ENCODE data around the gene TAS2R40.

TAS2R40 gene

GRCh38 chr7:143244321-143244720 lies 22.5 kb downstream of the TAS2R40 start:
- H3K4me3 Mint-ChIP-seq = peak overlapping the region in 1 of 2 donors; percentile 35
- H3K4me1 Mint-ChIP-seq (ENCODE audit: low read depth in 2 of 2) = peaks cover 21 to 56% of the 10 kb centered on the region in 2 donors
- H3K27me3 Mint-ChIP-seq = no peaks in the 10 kb centered on the region
- no peak for ATAC-seq (replicated peaks)
- no peak for DNase-seq
- H3K27ac Mint-ChIP-seq = no peak overlapping the region
- no peaks in the 10 kb centered on the region for H3K36me3 Mint-ChIP-seq (ENCODE audit: insufficient read depth)
- peaks cover 1 to 2% of the 10 kb centered on the region in 2 donors for H3K9me3 Mint-ChIP-seq

DNA sequence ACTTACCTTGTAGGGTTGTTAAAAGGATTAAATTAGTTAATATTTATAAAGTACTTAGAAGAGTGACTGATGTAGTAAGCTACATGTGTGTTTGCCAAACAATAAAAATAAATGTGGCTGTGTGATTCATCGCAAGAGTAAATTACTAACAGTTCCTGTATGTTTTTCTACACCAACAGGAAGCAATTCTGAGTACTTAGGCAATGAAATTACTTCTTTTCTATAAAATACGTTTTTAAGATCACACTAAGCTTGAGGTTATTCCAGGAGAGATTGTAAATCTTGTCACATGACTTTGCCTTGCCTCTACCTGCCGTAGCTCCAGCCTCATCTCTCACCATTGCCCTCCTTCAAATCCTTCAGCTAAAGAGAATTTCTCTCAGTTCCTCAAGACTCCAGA lies 23.3 kb downstream of the TAS2R40 start:
- peak overlapping the region; percentile 4 to 30 for H3K4me3 Mint-ChIP-seq
- H3K36me3 Mint-ChIP-seq (ENCODE audit: insufficient read depth) = no peaks in the 10 kb centered on the region
- ATAC-seq (replicated peaks) (no peak), DNase-seq (no peak)
- H3K27me3 Mint-ChIP-seq = no peaks in the 10 kb centered on the region
- H3K9me3 Mint-ChIP-seq = peaks cover 2 to 8% of the 10 kb centered on the region in 2 donors
- H3K4me1 Mint-ChIP-seq (ENCODE audit: low read depth in 2 of 2) = peaks cover 26 to 64% of the 10 kb centered on the region in 2 donors
- peak overlapping the region in 1 of 2 donors; percentile 72 for H3K27ac Mint-ChIP-seq

- H3K27ac Mint-ChIP-seq = no peak overlapping the region
- peaks cover 41 to 70% of the 10 kb centered on the region in 2 donors for H3K4me1 Mint-ChIP-seq (ENCODE audit: low read depth in 2 of 2)
- peaks cover 6% of the 10 kb centered on the region for H3K36me3 Mint-ChIP-seq (ENCODE audit: insufficient read depth)
- no peaks in the 10 kb centered on the region for H3K27me3 Mint-ChIP-seq
- no peak overlapping the region for H3K4me3 Mint-ChIP-seq
- H3K9me3 Mint-ChIP-seq = peaks cover 2 to 10% of the 10 kb centered on the region in 2 donors
- DNase-seq (no peak), ATAC-seq (replicated peaks) (no peak)
These were observed 25.5 kb downstream of the TAS2R40 start for GRCh38 chr7:143247372-143247771.

- Mint-ChIP-seq H3K36me3 (ENCODE audit: insufficient read depth) (peaks cover 6% of the 10 kb centered on the region), H3K27me3 (no peaks in the 10 kb centered on the region), H3K27ac (peak overlapping the region; percentile 44 to 91), H3K4me3 (no peak overlapping the region), H3K9me3 (peaks cover 2 to 18% of the 10 kb centered on the region in 2 donors), H3K4me1 (ENCODE audit: low read depth in 2 of 2) (peaks cover 43 to 69% of the 10 kb centered on the region in 2 donors)
- ATAC-seq (replicated peaks) (no peak), DNase-seq (no peak)
These were observed 27.0 kb downstream of the TAS2R40 start for GRCh38 chr7:143248761-143249354.

DNA sequence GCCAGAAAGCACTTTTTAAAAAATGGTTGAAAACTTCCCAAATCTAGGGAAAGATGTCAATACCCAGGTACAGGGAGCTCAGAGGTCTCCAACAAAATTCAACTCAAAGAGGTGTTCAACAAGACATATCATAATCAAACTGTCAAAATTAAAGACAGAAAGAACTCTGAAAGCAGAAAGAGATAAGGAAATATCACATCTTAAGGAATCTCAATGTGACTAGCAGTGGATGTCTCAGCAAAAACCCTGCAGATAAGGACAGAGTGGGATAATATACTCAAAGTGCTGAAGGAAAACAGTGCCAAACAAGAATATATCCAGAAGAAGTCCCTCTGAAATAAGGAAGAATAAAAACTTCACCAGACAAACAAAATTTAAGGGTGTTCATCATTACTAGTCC lies 28.4 kb downstream of the TAS2R40 start:
- H3K4me1 Mint-ChIP-seq (ENCODE audit: low read depth in 2 of 2) = peaks cover 44 to 61% of the 10 kb centered on the region in 2 donors
- peak overlapping the region; percentile 20 to 33 for H3K4me3 Mint-ChIP-seq
- ATAC-seq (replicated peaks) (no peak), DNase-seq (no peak)
- H3K27ac Mint-ChIP-seq = peak overlapping the region; percentile 79 to 91
- peaks cover 5 to 23% of the 10 kb centered on the region in 2 donors for H3K9me3 Mint-ChIP-seq
- H3K36me3 Mint-ChIP-seq (ENCODE audit: insufficient read depth) = peaks cover 6% of the 10 kb centered on the region
- H3K27me3 Mint-ChIP-seq = no peaks in the 10 kb centered on the region

- H3K4me3 Mint-ChIP-seq = peak overlapping the region; percentile 13 to 33
These were observed 29.0 kb downstream of the TAS2R40 start for GRCh38 chr7:143250822-143251221.

GRCh38 chr7:143252006-143252405 lies 30.2 kb downstream of the TAS2R40 start:
- peak; percentile 42 for ATAC-seq (replicated peaks)
- H3K27me3 Mint-ChIP-seq = no peaks in the 10 kb centered on the region
- H3K4me3 Mint-ChIP-seq = peak overlapping the region; percentile 13 to 33

More at GRCh38 chr7:143250822-143251221, 29.0 kb downstream of the TAS2R40 start:
- no peaks in the 10 kb centered on the region for H3K27me3 Mint-ChIP-seq
- no peak for DNase-seq
- H3K9me3 Mint-ChIP-seq = peaks cover 5 to 23% of the 10 kb centered on the region in 2 donors
- H3K36me3 Mint-ChIP-seq (ENCODE audit: insufficient read depth) = peaks cover 6% of the 10 kb centered on the region
- peak overlapping the region in 1 of 2 donors; percentile 45 for H3K27ac Mint-ChIP-seq
- peak; percentile 82 for ATAC-seq (replicated peaks)
- peaks cover 44 to 61% of the 10 kb centered on the region in 2 donors for H3K4me1 Mint-ChIP-seq (ENCODE audit: low read depth in 2 of 2)

DNA sequence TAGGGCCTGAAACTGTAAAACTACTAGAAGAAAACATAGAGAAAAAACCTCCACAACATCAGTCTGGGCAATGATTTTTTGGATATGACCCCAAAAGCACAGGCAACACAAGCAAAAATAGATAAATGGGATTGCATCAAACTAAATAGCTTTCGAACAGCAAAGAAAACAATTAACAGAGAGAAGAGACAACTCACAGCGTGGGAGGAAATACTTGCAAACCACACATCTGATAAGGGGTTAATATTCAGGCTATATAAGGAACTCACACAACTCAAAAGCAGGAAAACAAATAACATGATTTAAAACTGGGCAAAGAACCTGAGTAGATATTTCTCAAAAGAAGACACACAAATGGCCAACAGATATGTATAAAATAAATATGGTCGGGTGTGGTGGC lies 33.7 kb downstream of the TAS2R40 start:
- Mint-ChIP-seq H3K27ac (peak overlapping the region in 1 of 2 donors; percentile 49), H3K4me3 (peak overlapping the region in 1 of 2 donors; percentile 23), H3K9me3 (peaks cover 3 to 15% of the 10 kb centered on the region in 2 donors), H3K4me1 (ENCODE audit: low read depth in 2 of 2) (peaks cover 36 to 56% of the 10 kb centered on the region in 2 donors), H3K36me3 (ENCODE audit: insufficient read depth) (peaks cover 6% of the 10 kb centered on the region), H3K27me3 (no peaks in the 10 kb centered on the region)
- ATAC-seq (replicated peaks) (no peak), DNase-seq (no peak)

More at GRCh38 chr7:143252006-143252405, 30.2 kb downstream of the TAS2R40 start:
- H3K4me1 Mint-ChIP-seq (ENCODE audit: low read depth in 2 of 2) = peaks cover 43 to 62% of the 10 kb centered on the region in 2 donors
- peak overlapping the region; percentile 52 to 59 for H3K27ac Mint-ChIP-seq
- peaks cover 6% of the 10 kb centered on the region for H3K36me3 Mint-ChIP-seq (ENCODE audit: insufficient read depth)
- H3K9me3 Mint-ChIP-seq = peaks cover 5 to 23% of the 10 kb centered on the region in 2 donors
- DNase-seq = no peak

DNA sequence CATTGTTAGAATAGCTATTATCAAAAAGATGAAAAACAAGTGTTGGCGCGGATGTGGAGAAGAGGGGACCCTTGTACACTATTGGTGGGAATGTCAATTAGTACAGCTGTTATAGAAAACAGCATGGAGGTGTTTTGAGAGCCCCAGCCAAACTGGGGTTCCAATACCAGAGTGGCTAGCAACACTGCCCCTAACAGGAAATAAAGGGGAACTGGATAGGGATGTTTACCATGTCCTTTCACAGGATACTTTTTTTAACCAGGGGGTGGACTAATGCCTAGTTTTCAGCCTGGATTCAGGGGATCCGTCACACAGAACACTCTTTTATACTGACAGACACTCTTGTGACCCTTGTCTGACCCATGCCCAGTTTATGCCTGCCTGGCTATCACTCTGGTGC lies 34.5 kb downstream of the TAS2R40 start:
- no peaks in the 10 kb centered on the region for H3K36me3 Mint-ChIP-seq (ENCODE audit: insufficient read depth)
- ATAC-seq (replicated peaks) = no peak
- no peak for DNase-seq
- H3K9me3 Mint-ChIP-seq = peaks cover 3 to 15% of the 10 kb centered on the region in 2 donors
- peak overlapping the region; percentile 49 to 70 for H3K27ac Mint-ChIP-seq
- H3K4me1 Mint-ChIP-seq (ENCODE audit: low read depth in 2 of 2) = peaks cover 34 to 51% of the 10 kb centered on the region in 2 donors
- no peaks in the 10 kb centered on the region for H3K27me3 Mint-ChIP-seq
- H3K4me3 Mint-ChIP-seq = no peak overlapping the region

- H3K4me3 Mint-ChIP-seq = no peak overlapping the region
- ATAC-seq (replicated peaks) (no peak), DNase-seq (no peak)
- H3K27me3 Mint-ChIP-seq = no peaks in the 10 kb centered on the region
- H3K27ac Mint-ChIP-seq = peak overlapping the region; percentile 70 to 74
- H3K4me1 Mint-ChIP-seq (ENCODE audit: low read depth in 2 of 2) = peaks cover 30 to 48% of the 10 kb centered on the region in 2 donors
- no peaks in the 10 kb centered on the region for H3K36me3 Mint-ChIP-seq (ENCODE audit: insufficient read depth)
- peaks cover 3 to 15% of the 10 kb centered on the region in 2 donors for H3K9me3 Mint-ChIP-seq
These were observed 35.1 kb downstream of the TAS2R40 start for GRCh38 chr7:143256932-143257331.

GRCh38 chr7:143257501-143257900 lies 35.7 kb downstream of the TAS2R40 start:
- peaks cover 27 to 45% of the 10 kb centered on the region in 2 donors for H3K4me1 Mint-ChIP-seq (ENCODE audit: low read depth in 2 of 2)
- no peaks in the 10 kb centered on the region for H3K27me3 Mint-ChIP-seq
- H3K36me3 Mint-ChIP-seq (ENCODE audit: insufficient read depth) = peaks cover 2% of the 10 kb centered on the region
- peak overlapping the region; percentile 85 to 88 for H3K27ac Mint-ChIP-seq
- DNase-seq (no peak), ATAC-seq (replicated peaks) (no peak)
- no peak overlapping the region for H3K4me3 Mint-ChIP-seq
- H3K9me3 Mint-ChIP-seq = peaks cover 3 to 12% of the 10 kb centered on the region in 2 donors

DNA sequence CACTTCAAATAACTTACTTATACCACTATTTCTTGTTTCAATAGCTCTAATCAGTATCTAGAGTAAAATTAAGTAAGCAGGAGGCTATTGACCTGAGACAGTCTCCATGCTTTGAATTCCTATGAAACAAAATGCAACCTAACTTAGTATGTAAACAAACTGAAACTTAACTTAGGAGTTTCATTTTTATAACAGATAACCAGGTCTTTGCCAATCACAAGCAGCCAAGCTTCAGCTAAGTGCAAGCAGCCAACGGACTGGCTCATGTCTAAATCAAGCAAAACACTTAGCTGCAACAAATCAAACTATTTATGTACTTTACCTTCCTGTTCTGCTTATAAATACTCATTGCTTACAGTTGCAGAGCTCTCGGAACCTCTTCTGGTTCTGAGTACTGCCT lies 37.0 kb downstream of the TAS2R40 start:
- ATAC-seq (replicated peaks) = no peak
- H3K4me1 Mint-ChIP-seq (ENCODE audit: low read depth in 2 of 2) = peaks cover 32 to 51% of the 10 kb centered on the region in 2 donors
- DNase-seq = no peak
- peaks cover 3 to 6% of the 10 kb centered on the region in 2 donors for H3K9me3 Mint-ChIP-seq
- peak overlapping the region; percentile 85 to 88 for H3K27ac Mint-ChIP-seq
- no peaks in the 10 kb centered on the region for H3K27me3 Mint-ChIP-seq
- peak overlapping the region; percentile 72 for H3K4me3 Mint-ChIP-seq
- H3K36me3 Mint-ChIP-seq (ENCODE audit: insufficient read depth) = peaks cover 2% of the 10 kb centered on the region

DNA sequence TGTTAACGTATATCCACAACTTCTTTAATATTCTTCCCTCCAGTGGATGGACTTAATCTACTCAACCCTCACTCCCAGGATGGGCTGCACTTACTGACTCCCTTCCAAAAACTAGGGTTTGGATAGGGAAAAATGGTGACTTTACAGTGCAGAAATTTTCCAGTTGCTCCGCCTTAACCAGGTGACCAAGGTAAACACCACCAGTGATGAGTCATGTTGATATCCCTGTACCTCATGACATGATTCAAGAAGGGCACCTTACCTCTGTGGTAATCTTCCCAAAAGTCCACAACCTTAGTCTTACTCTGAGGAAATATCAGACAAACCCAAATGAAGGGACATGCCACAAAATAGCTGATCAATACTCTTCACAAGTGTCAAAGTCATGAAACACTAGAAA lies 37.9 kb downstream of the TAS2R40 start:
- H3K36me3 Mint-ChIP-seq (ENCODE audit: insufficient read depth) = peaks cover 2% of the 10 kb centered on the region
- ATAC-seq (replicated peaks) (no peak), DNase-seq (no peak)
- H3K4me1 Mint-ChIP-seq (ENCODE audit: low read depth in 2 of 2) = peaks cover 39 to 60% of the 10 kb centered on the region in 2 donors
- H3K27me3 Mint-ChIP-seq = no peaks in the 10 kb centered on the region
- H3K4me3 Mint-ChIP-seq = peak overlapping the region in 1 of 2 donors; percentile 72
- no peaks in the 10 kb centered on the region for H3K9me3 Mint-ChIP-seq
- peak overlapping the region; percentile 85 to 88 for H3K27ac Mint-ChIP-seq

DNA sequence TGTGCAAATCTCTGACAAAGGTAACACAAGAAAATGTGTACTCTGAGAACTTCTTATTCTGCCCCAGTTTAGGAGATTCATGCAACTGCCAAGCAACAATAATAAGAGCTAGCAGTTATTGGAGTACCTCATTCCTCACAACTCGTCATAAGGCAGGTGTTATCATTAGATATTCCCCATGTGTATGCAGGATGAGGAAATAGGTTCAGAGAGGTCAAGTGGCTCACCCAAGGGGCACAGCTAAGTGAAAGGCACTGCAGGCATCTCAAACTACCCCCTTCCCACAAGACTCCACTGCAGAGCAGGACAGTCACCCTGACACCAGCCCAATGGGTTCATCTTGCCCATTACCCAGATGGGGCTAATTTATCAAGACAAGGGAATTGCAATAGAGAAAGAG lies 40.1 kb downstream of the TAS2R40 start:
- ATAC-seq (replicated peaks) (no peak), DNase-seq (no peak)
- Mint-ChIP-seq H3K4me1 (ENCODE audit: low read depth in 2 of 2) (peaks cover 33 to 54% of the 10 kb centered on the region in 2 donors), H3K27ac (peak overlapping the region; percentile 98), H3K36me3 (ENCODE audit: insufficient read depth) (peaks cover 18% of the 10 kb centered on the region), H3K9me3 (no peaks in the 10 kb centered on the region), H3K27me3 (no peaks in the 10 kb centered on the region), H3K4me3 (peak overlapping the region; percentile 98 to 100)

Measured in effector memory CD8-positive, alpha-beta T cell (primary cell).